Superior temporal gyrus (tissue), 1 donor: ENCODE data around the gene AGRP.
A peak's percentile ranks its signal among the peaks of the same experiment; 100 is the strongest.

Experiments used
- DNase-seq: peaks from one replicate; pipeline ENCODE4 v3.0.0-alpha.2; 2016; ENCODE audit errors: extremely low spot score

The AGRP gene

GRCh38 chr16:67463059-67463458 lies 20.3 kb downstream of the AGRP start:
- no peak for DNase-seq

- no peak for DNase-seq
Measured at GRCh38 chr16:67462279-67462655, 21.1 kb downstream of the AGRP start.

GRCh38 chr16:67461600-67462278 lies 21.6 kb downstream of the AGRP start:
- DNase-seq: no peak

GRCh38 chr16:67460961-67461360 lies 22.4 kb downstream of the AGRP start:
- DNase-seq: no peak

DNA sequence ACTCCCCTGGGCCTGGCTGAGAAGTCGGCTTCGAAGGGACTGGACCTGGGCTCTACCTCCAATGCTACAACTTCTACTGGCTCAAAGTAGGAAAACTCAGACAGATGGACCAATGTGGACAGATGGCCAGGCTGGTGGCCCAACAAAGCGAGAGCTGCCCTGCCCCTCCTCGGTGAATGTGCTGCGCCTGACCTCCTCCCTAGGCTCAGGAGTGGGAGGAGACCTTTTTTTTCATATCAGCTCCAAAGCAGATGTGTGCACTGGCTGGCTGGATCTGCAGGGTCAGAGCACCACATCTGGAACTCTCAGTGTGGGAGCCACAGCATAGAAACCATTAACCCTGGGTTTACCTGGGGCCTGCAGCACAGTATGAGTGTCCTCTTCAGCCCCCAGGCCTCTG lies 23.2 kb downstream of the AGRP start:
- DNase-seq: no peak

- no peak for DNase-seq
Measured at GRCh38 chr16:67459861-67460150, 23.5 kb downstream of the AGRP start.

GRCh38 chr16:67459066-67459860 lies 24.1 kb downstream of the AGRP start:
- DNase-seq: no peak

GRCh38 chr16:67458121-67458641 lies 25.2 kb downstream of the AGRP start:
- no peak for DNase-seq

GRCh38 chr16:67457611-67458010 lies 25.7 kb downstream of the AGRP start:
- no peak for DNase-seq

- DNase-seq: peak; percentile 37
Measured at GRCh38 chr16:67456391-67457081, 26.8 kb downstream of the AGRP start.

DNA sequence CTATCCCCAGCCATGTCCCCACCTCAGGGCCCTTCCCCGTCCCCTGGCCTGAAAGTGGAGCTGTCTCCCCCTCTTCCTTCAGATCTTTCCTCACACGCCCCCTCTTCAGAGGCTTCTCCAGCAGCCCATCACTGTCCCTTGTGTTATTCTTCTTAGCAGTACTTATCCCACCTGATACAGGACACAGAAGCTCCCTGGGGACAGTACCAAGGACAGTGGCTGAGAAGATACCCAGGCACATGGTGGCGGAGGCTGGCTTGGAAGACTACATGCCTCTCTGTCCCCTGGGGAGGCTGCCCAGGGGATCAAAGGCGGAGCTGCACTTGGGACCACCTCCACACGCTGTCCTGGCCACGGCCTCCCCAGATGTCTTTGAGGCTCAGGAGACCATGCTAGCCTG lies 28.5 kb downstream of the AGRP start:
- no peak for DNase-seq

DNA sequence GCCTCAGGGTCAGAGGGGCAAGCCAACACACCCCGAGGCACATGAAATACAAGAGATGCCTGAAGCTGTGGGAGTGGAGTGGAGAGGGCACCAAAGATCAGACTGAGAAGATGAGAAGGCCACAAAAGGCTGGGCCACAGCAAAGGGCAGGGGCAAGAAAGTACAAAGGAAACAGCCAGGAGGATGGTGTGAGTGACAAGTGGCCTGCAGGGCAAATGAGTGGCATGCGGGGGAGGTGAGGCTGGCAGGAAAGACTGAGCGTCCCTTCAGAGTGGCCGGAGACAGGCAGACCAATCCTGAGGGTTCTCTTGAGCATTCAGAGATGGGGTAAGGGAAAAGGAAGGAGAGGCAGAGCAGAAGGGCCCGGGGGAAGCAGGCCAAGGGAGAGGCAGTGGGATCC lies 29.2 kb downstream of the AGRP start:
- no peak for DNase-seq

GRCh38 chr16:67451704-67452435 lies 31.5 kb downstream of the AGRP start:
- no peak for DNase-seq

- DNase-seq: no peak
Measured at GRCh38 chr16:67451061-67451703, 32.2 kb downstream of the AGRP start.

- DNase-seq: no peak
Measured at GRCh38 chr16:67449739-67450138, 33.6 kb downstream of the AGRP start.

GRCh38 chr16:67449336-67449735 lies 34.0 kb downstream of the AGRP start:
- DNase-seq: no peak

DNA sequence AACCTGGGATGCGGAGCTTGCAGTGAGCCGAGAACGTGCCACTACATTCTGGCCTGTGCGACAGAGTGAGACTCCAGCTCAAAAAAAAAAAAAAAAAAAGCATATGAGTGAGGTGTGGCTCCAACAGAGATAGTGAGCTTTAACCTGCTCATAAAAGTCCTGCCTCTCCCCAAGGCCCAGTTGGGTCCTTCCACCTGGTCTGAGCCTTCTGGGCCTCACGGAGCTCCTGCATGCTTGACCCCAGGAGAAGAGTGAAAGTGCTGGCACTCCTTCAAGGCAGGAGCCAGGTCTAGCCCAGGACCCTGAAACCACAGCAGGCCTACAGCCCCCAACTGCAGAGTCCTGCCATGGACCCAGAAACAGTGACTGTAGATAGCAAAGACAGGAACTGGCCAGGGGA lies 34.8 kb downstream of the AGRP start:
- DNase-seq: no peak

- no peak for DNase-seq
Measured at GRCh38 chr16:67447508-67448076, 35.8 kb downstream of the AGRP start.

- no peak for DNase-seq
Measured at GRCh38 chr16:67446968-67447507, 36.3 kb downstream of the AGRP start.

DNA sequence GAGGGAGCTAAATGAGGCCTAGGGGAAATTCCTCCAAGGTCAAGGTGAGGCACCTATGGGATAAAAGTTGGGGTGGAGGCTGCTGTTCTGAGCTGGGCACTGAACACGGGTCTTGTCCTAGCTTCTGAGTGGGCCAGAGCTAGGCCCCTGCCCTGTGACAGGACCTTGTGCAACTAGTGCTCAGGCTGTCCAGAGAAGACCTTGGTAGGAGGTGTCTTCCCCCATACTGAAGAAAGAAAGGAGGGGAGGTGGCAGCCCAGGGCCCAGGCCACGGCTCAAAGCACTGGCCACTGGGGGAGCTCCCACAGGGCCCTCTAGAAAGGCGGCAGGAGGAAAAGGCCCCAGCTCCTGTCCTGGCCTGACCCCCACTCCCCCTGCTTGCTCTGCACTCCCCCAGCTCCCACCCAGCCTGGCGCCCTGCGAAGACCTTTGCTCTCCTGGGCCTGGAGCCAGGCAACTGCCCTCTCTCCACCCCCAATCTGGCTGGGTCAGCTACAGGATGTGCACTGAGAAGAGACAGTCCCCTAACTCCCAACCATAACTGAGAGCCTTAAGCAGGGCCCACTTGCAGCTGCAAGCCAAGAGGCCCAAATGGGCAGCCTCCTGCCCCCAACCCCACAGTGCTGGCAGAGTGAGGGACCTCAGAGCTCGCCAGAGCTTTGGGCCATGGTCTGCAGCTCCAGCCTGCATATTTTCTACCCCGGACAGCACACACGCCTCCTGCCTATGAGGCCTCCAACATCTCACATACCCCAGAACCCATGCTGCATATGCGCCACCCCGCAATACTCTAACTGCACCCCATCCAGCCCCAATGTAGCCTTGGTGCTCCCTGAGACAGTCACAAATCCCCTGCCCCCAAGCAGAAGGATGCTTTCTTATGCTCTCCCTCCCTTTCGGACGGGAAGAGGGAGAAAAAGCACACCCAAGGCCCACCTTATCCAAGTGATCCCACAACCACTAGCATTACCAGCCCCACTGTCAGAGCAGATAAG lies 37.1 kb downstream of the AGRP start:
- DNase-seq: no peak
